Trophoblast cell (in vitro differentiated cells and primary cell): ENCODE results near the gene EEF1A2.
A peak's percentile ranks its signal among the peaks of the same experiment; 100 is the strongest.

Experiments
- DNase-seq, 2 donors: peaks; one replicate each; pipeline ENCODE4 v3.0.0-alpha.2; 2016
- H2AFZ ChIP-seq: 2 replicates; pipeline ENCODE4 v1.6.1; 2013; ENCODE audit warnings: low read length, moderate library complexity, mild to moderate bottlenecking; ENCODE audit not compliant: insufficient read depth, poor library complexity
- H2AK5ac ChIP-seq: 2 replicates; pipeline ENCODE4 v1.6.1; 2013; ENCODE audit warnings: mild to moderate bottlenecking, low read length
- H2BK120ac ChIP-seq: 2 replicates; pipeline ENCODE4 v1.6.1; 2013; ENCODE audit warnings: low read length, mild to moderate bottlenecking, moderate library complexity; ENCODE audit not compliant: insufficient read depth, poor library complexity
- H2BK12ac ChIP-seq: 2 replicates; pipeline ENCODE4 v1.6.1; 2013; ENCODE audit warnings: mild to moderate bottlenecking, low read length, moderate library complexity
- H2BK5ac ChIP-seq: 2 replicates; pipeline ENCODE4 v1.6.1; 2013; ENCODE audit warnings: low read length, low read depth, moderate library complexity, mild to moderate bottlenecking; ENCODE audit not compliant: poor library complexity
- H3K14ac ChIP-seq: 2 replicates; pipeline ENCODE4 v1.6.1; 2013; ENCODE audit warnings: mild to moderate bottlenecking, low read length
- H3K18ac ChIP-seq: 2 replicates; pipeline ENCODE4 v1.6.1; 2013; ENCODE audit warnings: mild to moderate bottlenecking, low read length
- H3K23ac ChIP-seq: 2 replicates; pipeline ENCODE4 v1.6.1; 2013; ENCODE audit warnings: low read length
- H3K27ac ChIP-seq: 2 replicates; pipeline ENCODE4 v1.5.1; 2013; ENCODE audit warnings: low read depth, mild to moderate bottlenecking, inconsistent platforms, low read length, moderate library complexity
- H3K27me3 ChIP-seq: 2 replicates; pipeline ENCODE4 v1.6.1; 2013; ENCODE audit warnings: inconsistent platforms, mild to moderate bottlenecking, low read length, moderate library complexity; ENCODE audit not compliant: insufficient read depth
- H3K36me3 ChIP-seq, 2 experiments: 1 replicate in 1 of 2; 2 replicates in 1 of 2; pipeline ENCODE4 v1.6.1; 2013; ENCODE audit warnings: low read length in 2 of 2, mild to moderate bottlenecking in 2 of 2, moderate library complexity in 1 of 2; ENCODE audit not compliant: insufficient read depth in 2 of 2, control insufficient read depth in 1 of 2
- H3K4ac ChIP-seq: 2 replicates; pipeline ENCODE4 v1.6.1; 2013; ENCODE audit warnings: low read depth, mild to moderate bottlenecking, low read length, moderate library complexity
- H3K4me1 ChIP-seq, 2 experiments: 1 replicate in 1 of 2; 2 replicates in 1 of 2; pipeline ENCODE4 v1.6.1; 2013; ENCODE audit warnings: low read length in 2 of 2, mild to moderate bottlenecking in 2 of 2, moderate library complexity in 1 of 2; ENCODE audit not compliant: insufficient read depth in 2 of 2, control insufficient read depth in 1 of 2
- H3K4me2 ChIP-seq: 2 replicates; pipeline ENCODE4 v1.6.1; 2013; ENCODE audit warnings: inconsistent platforms, mild to moderate bottlenecking, low read length, moderate library complexity
- H3K4me3 ChIP-seq: 2 replicates; pipeline ENCODE4 v1.5.1; 2013; ENCODE audit warnings: mild to moderate bottlenecking, low read depth, low read length, inconsistent platforms
- H3K79me1 ChIP-seq: one replicate; pipeline ENCODE4 v1.6.1; 2013; ENCODE audit warnings: low read length
- H3K79me2 ChIP-seq: 2 replicates; pipeline ENCODE4 v1.6.1; 2013; ENCODE audit warnings: low read length, mild to moderate bottlenecking; ENCODE audit not compliant: control insufficient read depth, insufficient read depth, poor library complexity
- H3K9ac ChIP-seq: 2 replicates; pipeline ENCODE4 v1.6.1; 2013; ENCODE audit warnings: mild to moderate bottlenecking, low read length
- H3K9me3 ChIP-seq: 2 replicates; pipeline ENCODE4 v1.6.1; 2013; ENCODE audit warnings: low read depth, mild to moderate bottlenecking, control low read depth, inconsistent platforms, low read length; ENCODE audit not compliant: insufficient read depth
- H4K12ac ChIP-seq: 2 replicates; pipeline ENCODE4 v1.6.1; 2013; ENCODE audit warnings: low read depth, mild to moderate bottlenecking, low read length, moderate library complexity
- H4K8ac ChIP-seq: 2 replicates; pipeline ENCODE4 v1.6.1; 2013; ENCODE audit warnings: low read depth, mild to moderate bottlenecking, low read length, moderate library complexity
- H4K91ac ChIP-seq: one replicate; pipeline ENCODE4 v1.6.1; 2013; ENCODE audit warnings: low read depth, mild to moderate bottlenecking, low read length, moderate library complexity
- WGBS: extraction: QIAGEN DNeasy Blood & Tissue Kit; methylation state at CpG from one replicate; pipeline ENCODE4 v1.1.7; 2013; ENCODE audit warnings: missing lambda C conversion rate; ENCODE audit not compliant: insufficient read length, insufficient coverage; ENCODE audit errors: extremely low coverage; 5-methylcytosine and 5-hydroxymethylcytosine counted together

The EEF1A2 gene

DNA sequence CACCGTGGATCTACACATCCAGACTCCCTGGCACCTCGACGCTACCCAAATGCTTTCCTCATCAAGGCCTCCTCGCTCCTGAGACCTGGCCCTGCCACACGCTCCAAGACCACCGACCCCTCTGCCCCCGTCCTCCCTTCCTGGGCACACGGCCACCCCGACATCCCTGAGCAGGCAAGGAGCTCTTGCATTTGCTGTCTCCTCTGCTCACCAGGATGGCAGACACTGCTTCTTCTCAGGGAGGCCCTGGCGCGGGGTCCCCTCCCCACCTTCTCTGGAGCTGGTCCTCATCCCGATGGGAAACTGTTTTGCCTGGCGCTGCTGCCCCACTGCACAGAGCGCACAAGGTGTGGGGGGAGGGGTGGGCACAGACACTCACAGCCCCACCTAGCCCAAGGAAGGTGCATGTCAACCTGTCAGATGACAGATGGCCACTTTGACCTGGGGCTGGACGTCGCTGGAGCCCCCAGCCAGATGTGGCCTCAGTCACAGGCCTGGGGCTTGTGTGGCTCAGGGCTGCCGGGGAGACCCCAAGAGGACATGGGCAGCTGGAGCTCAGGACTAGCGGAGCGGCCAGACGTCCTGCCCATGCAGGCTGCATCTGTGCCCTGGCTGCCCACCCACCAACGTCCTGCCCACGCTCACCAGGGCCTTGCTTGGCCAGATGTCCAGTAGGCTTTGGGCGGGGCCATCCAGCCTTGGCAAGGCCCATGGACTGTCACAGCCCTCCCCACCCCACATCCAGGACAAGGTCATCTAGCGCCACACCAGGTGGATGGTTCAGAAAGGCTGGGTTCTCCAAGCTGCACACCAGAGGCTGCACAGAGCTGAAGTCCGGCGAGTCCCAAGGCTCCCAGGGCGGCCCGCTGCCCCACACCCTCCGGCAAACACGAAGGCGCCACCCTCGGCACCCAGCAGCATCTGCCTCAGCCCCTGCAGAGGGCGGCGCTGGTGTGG is 20.3 kb downstream of the EEF1A2 start:
- H4K12ac ChIP-seq = no peak overlapping the region
- no peak overlapping the region for H2BK5ac ChIP-seq
- H3K4me1 ChIP-seq = no peaks in the 10 kb centered on the region
- no peaks in the 10 kb centered on the region for H3K27me3 ChIP-seq
- H4K8ac ChIP-seq = no peak overlapping the region
- no peak overlapping the region for H2AK5ac ChIP-seq
- no peak for DNase-seq
- H2BK120ac ChIP-seq = no peak overlapping the region
- no peak overlapping the region for H2BK12ac ChIP-seq
- H3K14ac ChIP-seq = no peak overlapping the region
- no peak overlapping the region for H3K18ac ChIP-seq
- H3K9me3 ChIP-seq = no peaks in the 10 kb centered on the region
- H3K9ac ChIP-seq = no peak overlapping the region
- H3K79me2 ChIP-seq = no peaks in the 10 kb centered on the region
- H3K4ac ChIP-seq = no peak overlapping the region
- H3K27ac ChIP-seq = no peak overlapping the region
- no peaks in the 10 kb centered on the region for H3K79me1 ChIP-seq
- H3K4me2 ChIP-seq = no peak overlapping the region
- H4K91ac ChIP-seq = no peak overlapping the region
- H2AFZ ChIP-seq = no peak overlapping the region
- no peaks in the 10 kb centered on the region for H3K36me3 ChIP-seq
- H3K23ac ChIP-seq = no peak overlapping the region
- WGBS = no CpG with 5 or more reads among the region's 34 CpGs
- no peak overlapping the region for H3K4me3 ChIP-seq

DNA sequence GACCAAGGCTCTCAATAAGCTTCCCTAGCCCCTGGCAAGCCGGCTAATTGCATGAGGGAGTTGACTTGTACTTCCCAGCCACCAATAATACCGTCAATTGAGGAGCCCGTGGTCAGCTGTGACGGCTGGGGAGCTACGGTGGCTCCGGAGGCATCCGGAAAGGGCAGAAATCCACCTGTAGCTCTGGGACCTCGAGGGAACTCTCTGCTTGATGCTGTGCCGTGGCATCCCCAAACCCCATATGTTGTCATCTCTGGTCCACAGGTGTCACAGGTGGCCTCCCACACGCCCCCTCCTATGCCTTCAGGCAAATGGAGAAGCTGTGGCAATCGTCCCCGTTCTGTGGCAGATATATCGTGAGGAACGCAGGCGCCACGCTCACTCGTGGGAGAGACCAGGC is 20.9 kb downstream of the EEF1A2 start:
- no peak overlapping the region for H3K4me2 ChIP-seq
- H3K27ac ChIP-seq = no peak overlapping the region
- no peak overlapping the region for H2AFZ ChIP-seq
- H4K8ac ChIP-seq = no peak overlapping the region
- no peak overlapping the region for H2BK120ac ChIP-seq
- peaks cover 1% of the 10 kb centered on the region for H3K9me3 ChIP-seq
- no peak overlapping the region for H4K91ac ChIP-seq
- no peak overlapping the region for H3K18ac ChIP-seq
- no peaks in the 10 kb centered on the region for H3K36me3 ChIP-seq
- H3K4me1 ChIP-seq = no peaks in the 10 kb centered on the region
- DNase-seq = no peak
- no peak overlapping the region for H3K4me3 ChIP-seq
- no CpG with 5 or more reads among the region's 17 CpGs for WGBS
- H3K79me2 ChIP-seq = no peaks in the 10 kb centered on the region
- H3K23ac ChIP-seq = no peak overlapping the region
- H3K4ac ChIP-seq = no peak overlapping the region
- H4K12ac ChIP-seq = no peak overlapping the region
- H2BK5ac ChIP-seq = no peak overlapping the region
- no peak overlapping the region for H2BK12ac ChIP-seq
- H3K27me3 ChIP-seq = no peaks in the 10 kb centered on the region
- no peak overlapping the region for H2AK5ac ChIP-seq
- no peak overlapping the region for H3K14ac ChIP-seq
- no peaks in the 10 kb centered on the region for H3K79me1 ChIP-seq
- H3K9ac ChIP-seq = no peak overlapping the region

DNA sequence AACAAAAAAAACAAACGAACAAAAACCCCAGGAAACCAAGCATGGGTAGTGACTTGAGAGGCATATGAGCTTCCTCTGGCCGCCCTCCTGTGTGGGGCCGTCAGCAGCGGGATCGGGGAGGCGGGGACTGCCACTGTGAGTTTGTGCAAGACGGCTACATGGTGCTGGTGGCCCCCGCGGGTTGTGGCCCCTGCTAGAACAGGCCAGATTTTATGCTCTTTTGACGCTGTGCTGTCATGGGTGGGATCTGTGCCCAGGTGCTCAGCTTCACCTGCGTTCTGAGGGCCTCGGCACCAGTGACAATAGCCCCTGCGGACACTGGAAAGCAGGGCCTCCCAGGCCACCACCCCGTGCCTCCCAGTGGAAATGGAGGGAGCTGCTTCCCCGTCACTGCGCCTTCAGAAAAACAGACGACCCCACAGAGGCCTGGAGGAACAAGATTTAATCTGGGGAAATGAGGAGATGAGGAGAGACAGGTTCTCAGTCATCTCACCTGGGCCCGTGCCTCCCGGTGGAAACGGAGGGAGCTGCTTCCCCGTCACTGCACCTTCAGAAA is 21.7 kb downstream of the EEF1A2 start:
- no peak overlapping the region for H4K12ac ChIP-seq

DNA sequence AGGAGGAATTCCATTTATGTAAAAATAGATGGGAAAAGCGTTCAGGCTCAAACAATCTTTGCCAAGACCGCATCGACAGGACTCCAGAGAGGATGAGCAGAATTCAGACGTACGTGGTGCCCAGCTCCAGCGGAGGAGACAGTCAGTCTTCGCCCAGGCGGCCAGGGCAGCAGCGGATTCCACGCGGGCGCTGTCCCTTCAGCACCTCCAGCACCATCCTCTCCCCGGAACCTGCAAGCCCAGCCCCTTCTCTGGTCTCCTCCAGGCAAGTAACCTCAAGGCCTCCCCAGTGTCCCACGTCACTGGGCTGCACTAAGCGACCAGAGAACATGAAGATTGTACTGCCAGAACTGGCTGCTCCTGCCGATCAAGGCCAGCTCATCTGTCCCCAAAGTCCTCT is 23.7 kb downstream of the EEF1A2 start:
- no CpG with 5 or more reads among the region's 16 CpGs for WGBS
- H3K4ac ChIP-seq = no peak overlapping the region
- H4K91ac ChIP-seq = no peak overlapping the region
- H4K12ac ChIP-seq = no peak overlapping the region
- peaks cover 23% of the 10 kb centered on the region for H3K27me3 ChIP-seq
- no peak overlapping the region for H3K14ac ChIP-seq
- peaks cover 1% of the 10 kb centered on the region for H3K9me3 ChIP-seq
- no peak overlapping the region for H2AFZ ChIP-seq
- no peak overlapping the region for H3K9ac ChIP-seq
- H3K4me1 ChIP-seq = peaks cover 5% of the 10 kb centered on the region in 2 experiments
- no peak overlapping the region for H3K4me3 ChIP-seq
- H3K4me2 ChIP-seq = no peak overlapping the region
- H3K27ac ChIP-seq = no peak overlapping the region
- H2AK5ac ChIP-seq = no peak overlapping the region
- H2BK120ac ChIP-seq = no peak overlapping the region
- no peak overlapping the region for H2BK5ac ChIP-seq
- peak; percentile 5 to 11 for DNase-seq
- no peaks in the 10 kb centered on the region for H3K79me2 ChIP-seq
- H3K36me3 ChIP-seq = no peaks in the 10 kb centered on the region
- no peak overlapping the region for H3K23ac ChIP-seq
- no peak overlapping the region for H4K8ac ChIP-seq
- H2BK12ac ChIP-seq = no peak overlapping the region
- no peaks in the 10 kb centered on the region for H3K79me1 ChIP-seq
- no peak overlapping the region for H3K18ac ChIP-seq

More for the DNA sequence above, 21.7 kb downstream of the EEF1A2 start:
- no peak overlapping the region for H2BK12ac ChIP-seq
- WGBS = no CpG with 5 or more reads among the region's 21 CpGs
- H2AK5ac ChIP-seq = no peak overlapping the region
- no peak overlapping the region for H4K91ac ChIP-seq
- no peak overlapping the region for H3K4me3 ChIP-seq
- H3K27ac ChIP-seq = no peak overlapping the region
- no peak overlapping the region for H3K14ac ChIP-seq
- H2BK5ac ChIP-seq = no peak overlapping the region
- no peak overlapping the region for H3K18ac ChIP-seq
- H3K4ac ChIP-seq = no peak overlapping the region
- peaks cover 2% of the 10 kb centered on the region in 2 experiments for H3K4me1 ChIP-seq
- H3K9me3 ChIP-seq = peaks cover 1% of the 10 kb centered on the region
- no peaks in the 10 kb centered on the region for H3K36me3 ChIP-seq
- no peaks in the 10 kb centered on the region for H3K79me2 ChIP-seq
- H3K23ac ChIP-seq = no peak overlapping the region
- H2AFZ ChIP-seq = no peak overlapping the region
- H3K79me1 ChIP-seq = no peaks in the 10 kb centered on the region
- no peak for DNase-seq
- H3K9ac ChIP-seq = no peak overlapping the region
- H3K27me3 ChIP-seq = peaks cover 4% of the 10 kb centered on the region
- no peak overlapping the region for H2BK120ac ChIP-seq
- H4K8ac ChIP-seq = no peak overlapping the region
- no peak overlapping the region for H3K4me2 ChIP-seq
